Measurements from ENCODE around the gene ATG4C.

DNA sequence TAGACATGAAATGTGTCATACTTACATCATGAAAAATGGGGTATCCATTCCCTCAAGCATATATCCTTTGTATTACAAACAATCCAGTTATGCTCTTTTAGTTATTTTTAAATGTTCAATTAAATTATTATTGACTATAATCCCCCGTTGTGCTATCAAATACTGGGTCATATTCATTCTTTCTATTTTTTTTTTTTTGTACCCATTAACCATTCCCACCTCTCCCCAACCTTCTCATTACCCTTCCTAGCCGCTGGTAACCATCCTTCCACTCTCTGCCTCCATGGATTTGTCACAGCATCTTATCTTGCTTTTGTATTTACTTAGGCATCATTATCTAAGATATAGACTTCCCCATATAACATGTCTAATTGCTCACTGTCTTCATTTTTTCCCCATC is 15.8 kb downstream of the ATG4C start:
- TF ChIP-seq CTCF (IDR thresholded peaks at IDR 0.05; ENCODE audit: low read length) (no peak), EZH2 (IDR thresholded peaks at IDR 0.05; ENCODE audit: borderline replicate concordance, low read length) (no peak)
